GM12878 (cell line): ENCODE measurements around the gene CSTPP1. TPM values are rescaled to one million over a fixed set of nuclear protein-coding genes. Genes with fewer than 3 reads are reported as not detected.

ENCODE experiments used
- ZBTB40 ChIP-seq: fragments of 450-650 bp; IDR thresholded peaks from 2 replicates; pipeline ENCODE4 v1.6.1; 2016; ENCODE audit warnings: mild to moderate bottlenecking, moderate library complexity, borderline replicate concordance
- microRNA-seq: library from miRNA; unstranded; fragments of <30 nt; microRNA quantifications from one replicate; pipeline ENCODE4, GENCODE V29; 2018
- polyA plus RNA-seq, 11 experiments: library from polyadenylated mRNA; depleted of rRNA in 4 of 11; unstranded in 6 of 11; stranded (reverse) in 5 of 11; fragments of >200 nt; fragmentation: Nextera tagmentation in 4 of 11; fragmentation: Illumina TruSeq in 1 of 11; extraction: Ambion mirVana in 4 of 11; extraction: Trizol in 1 of 11; gene quantifications; 1 replicate in 1 of 11; 2 replicates in 10 of 11; pipeline versions ENCODE4 v1.2.1 to v1.2.3, GENCODE V29; 2011 to 2016; ENCODE audit warnings: inconsistent platforms in 2 of 11, missing spikeins in 2 of 11, low read depth in 1 of 11
- small RNA-seq: library from RNA; depleted of rRNA; stranded (forward); fragments of <200 nt; gene quantifications from one replicate; pipeline ENCODE3, GENCODE V24; 2014
- total RNA-seq, 4 experiments: library from RNA; depleted of rRNA in 3 of 4; stranded (reverse); fragments of >200 nt in 3 of 4; fragmentation: Illumina TruSeq in 1 of 4; extraction: Trizol in 1 of 4; gene quantifications; 2 replicates each; pipeline versions ENCODE4 v1.2.1 to v1.2.3, GENCODE V29; 2013 to 2021

CSTPP1 gene
- total and polyA plus RNA-seq, 10 of the 15 experiments (the other 5 are each of a cell fraction or from before 2014, with no cell fraction given) = 7.1 to 23.4 (median 17.5) TPM

- TF ChIP-seq ZBTB40 = no peak
Observed at GRCh38 chr11:47208628-47209027, 272.1 kb downstream of the CSTPP1 start (continued).

Small RNAs within 50 kb of the gene (microRNA-seq; reads per million reads assigned to microRNA genes)
- gene MIR6745 = not detected

Small RNAs within 50 kb of the gene (small RNA-seq; reads per million reads assigned to genes)
- not detected for gene MIR6745

Other genes starting within 250 kb of the CSTPP1 start
- 15.2 and 18.2 TPM in 2 replicates for gene ARHGAP1, start 236.1 kb upstream of the CSTPP1 start, total RNA-seq (2014; rRNA removed)
- gene ARHGAP1, start 236.1 kb upstream of the CSTPP1 start, total RNA-seq (2014; rRNA removed; fragmentation: Illumina TruSeq; extraction: Trizol) = 11.4 and 13.8 TPM in 2 replicates
- gene ARHGAP1, start 236.1 kb upstream of the CSTPP1 start, total RNA-seq (2021) = 43.4 and 45.5 TPM in 2 replicates
- 5.8 and 17.6 TPM in 2 replicates for gene ARHGAP1, start 236.1 kb upstream of the CSTPP1 start, polyA plus RNA-seq (2011; rRNA removed)
- 17.1 and 32.2 TPM in 2 replicates for gene ARHGAP1, start 236.1 kb upstream of the CSTPP1 start, polyA plus RNA-seq (2014; fragmentation: Illumina TruSeq; extraction: Trizol)
- gene ARHGAP1, start 236.1 kb upstream of the CSTPP1 start, polyA plus RNA-seq (2014; fragmentation: Nextera tagmentation; extraction: Ambion mirVana) = 1 to 10 TPM; 4.3 to 9.4 TPM
- gene ARHGAP1, start 236.1 kb upstream of the CSTPP1 start, polyA plus RNA-seq (2014; rRNA removed) = 28.1 and 32.7 TPM in 2 replicates
- gene ARHGAP1, start 236.1 kb upstream of the CSTPP1 start, polyA plus RNA-seq (2016; fragmentation: Nextera tagmentation; extraction: Ambion mirVana) = 10 to 100 TPM; 32.6 to 36.6 TPM
- gene ZNF408, start 235.7 kb upstream of the CSTPP1 start, total RNA-seq (2014; rRNA removed) = 7.9 and 8.4 TPM in 2 replicates
- gene ZNF408, start 235.7 kb upstream of the CSTPP1 start, total RNA-seq (2014; rRNA removed; fragmentation: Illumina TruSeq; extraction: Trizol) = 5.9 and 6.3 TPM in 2 replicates
- 11.3 and 12.1 TPM in 2 replicates for gene ZNF408, start 235.7 kb upstream of the CSTPP1 start, total RNA-seq (2021)
- gene ZNF408, start 235.7 kb upstream of the CSTPP1 start, polyA plus RNA-seq (2011; rRNA removed) = 3.1 and 5.9 TPM in 2 replicates
- 1.4 and 4.3 TPM in 2 replicates for gene ZNF408, start 235.7 kb upstream of the CSTPP1 start, polyA plus RNA-seq (2014; fragmentation: Illumina TruSeq; extraction: Trizol)
- under 1 TPM; 0.19 to 0.35 TPM for gene ZNF408, start 235.7 kb upstream of the CSTPP1 start, polyA plus RNA-seq (2014; fragmentation: Nextera tagmentation; extraction: Ambion mirVana)
- gene ZNF408, start 235.7 kb upstream of the CSTPP1 start, polyA plus RNA-seq (2014; rRNA removed) = 8.0 and 8.8 TPM in 2 replicates
- 10 to 100 TPM in 1 of 2 experiments, 1 to 10 TPM in 1; 9.2 to 10.3 TPM for gene ZNF408, start 235.7 kb upstream of the CSTPP1 start, polyA plus RNA-seq (2016; fragmentation: Nextera tagmentation; extraction: Ambion mirVana)
- 0.23 TPM in 1 of 2 replicates, not detected in the other for gene F2, start 217.5 kb upstream of the CSTPP1 start, total RNA-seq (2014; rRNA removed)
- not detected in 2 replicates for gene F2, start 217.5 kb upstream of the CSTPP1 start, total RNA-seq (2014; rRNA removed; fragmentation: Illumina TruSeq; extraction: Trizol)
- 0.32 and 0.72 TPM in 2 replicates for gene F2, start 217.5 kb upstream of the CSTPP1 start, total RNA-seq (2021)
- gene F2, start 217.5 kb upstream of the CSTPP1 start, polyA plus RNA-seq (2011; rRNA removed) = not detected in 2 replicates
- gene F2, start 217.5 kb upstream of the CSTPP1 start, polyA plus RNA-seq (2014; fragmentation: Illumina TruSeq; extraction: Trizol) = not detected in 2 replicates
- not detected for gene F2, start 217.5 kb upstream of the CSTPP1 start, polyA plus RNA-seq (2014; fragmentation: Nextera tagmentation; extraction: Ambion mirVana)
- gene F2, start 217.5 kb upstream of the CSTPP1 start, polyA plus RNA-seq (2014; rRNA removed) = not detected in 2 replicates
- gene F2, start 217.5 kb upstream of the CSTPP1 start, polyA plus RNA-seq (2016; fragmentation: Nextera tagmentation; extraction: Ambion mirVana) = not detected
- gene CKAP5, start 90.5 kb upstream of the CSTPP1 start, total RNA-seq (2014; rRNA removed) = 76.1 and 83.4 TPM in 2 replicates
- gene CKAP5, start 90.5 kb upstream of the CSTPP1 start, total RNA-seq (2014; rRNA removed; fragmentation: Illumina TruSeq; extraction: Trizol) = 98.8 and 103 TPM in 2 replicates
- gene CKAP5, start 90.5 kb upstream of the CSTPP1 start, total RNA-seq (2021) = 106 and 121 TPM in 2 replicates
- gene CKAP5, start 90.5 kb upstream of the CSTPP1 start, polyA plus RNA-seq (2011; rRNA removed) = 127 and 161 TPM in 2 replicates
- gene CKAP5, start 90.5 kb upstream of the CSTPP1 start, polyA plus RNA-seq (2014; fragmentation: Illumina TruSeq; extraction: Trizol) = 92.1 and 116 TPM in 2 replicates
- gene CKAP5, start 90.5 kb upstream of the CSTPP1 start, polyA plus RNA-seq (2014; fragmentation: Nextera tagmentation; extraction: Ambion mirVana) = 10 to 100 TPM; 20.1 to 37.5 TPM
- 64.1 and 66.8 TPM in 2 replicates for gene CKAP5, start 90.5 kb upstream of the CSTPP1 start, polyA plus RNA-seq (2014; rRNA removed)
- gene CKAP5, start 90.5 kb upstream of the CSTPP1 start, polyA plus RNA-seq (2016; fragmentation: Nextera tagmentation; extraction: Ambion mirVana) = 10 to 100 TPM; 62.2 to 76.3 TPM
- under 0.01 TPM in 1 of 2 replicates, not detected in the other for gene LRP4, start 18.2 kb upstream of the CSTPP1 start, total RNA-seq (2014; rRNA removed)
- gene LRP4, start 18.2 kb upstream of the CSTPP1 start, total RNA-seq (2014; rRNA removed; fragmentation: Illumina TruSeq; extraction: Trizol) = 0.04 and 0.05 TPM in 2 replicates
- gene LRP4, start 18.2 kb upstream of the CSTPP1 start, total RNA-seq (2021) = 0.21 TPM in 1 of 2 replicates, not detected in the other
- gene LRP4, start 18.2 kb upstream of the CSTPP1 start, polyA plus RNA-seq (2011; rRNA removed) = not detected in 2 replicates
- gene LRP4, start 18.2 kb upstream of the CSTPP1 start, polyA plus RNA-seq (2014; fragmentation: Illumina TruSeq; extraction: Trizol) = 0.06 TPM in 1 of 2 replicates, not detected in the other
- not detected for gene LRP4, start 18.2 kb upstream of the CSTPP1 start, polyA plus RNA-seq (2014; fragmentation: Nextera tagmentation; extraction: Ambion mirVana)
- 0.01 and 0.03 TPM in 2 replicates for gene LRP4, start 18.2 kb upstream of the CSTPP1 start, polyA plus RNA-seq (2014; rRNA removed)
- not detected for gene LRP4, start 18.2 kb upstream of the CSTPP1 start, polyA plus RNA-seq (2016; fragmentation: Nextera tagmentation; extraction: Ambion mirVana)
- gene ARFGAP2, start 240.1 kb downstream of the CSTPP1 start, total RNA-seq (2014; rRNA removed) = 77.6 and 82.8 TPM in 2 replicates
- 59.7 and 64.4 TPM in 2 replicates for gene ARFGAP2, start 240.1 kb downstream of the CSTPP1 start, total RNA-seq (2014; rRNA removed; fragmentation: Illumina TruSeq; extraction: Trizol)
- 75.7 and 79.0 TPM in 2 replicates for gene ARFGAP2, start 240.1 kb downstream of the CSTPP1 start, total RNA-seq (2021)
- gene ARFGAP2, start 240.1 kb downstream of the CSTPP1 start, polyA plus RNA-seq (2011; rRNA removed) = 45.9 and 59.3 TPM in 2 replicates
- gene ARFGAP2, start 240.1 kb downstream of the CSTPP1 start, polyA plus RNA-seq (2014; fragmentation: Illumina TruSeq; extraction: Trizol) = 64.5 and 100 TPM in 2 replicates
- gene ARFGAP2, start 240.1 kb downstream of the CSTPP1 start, polyA plus RNA-seq (2014; fragmentation: Nextera tagmentation; extraction: Ambion mirVana) = 10 to 100 TPM; 20.9 to 25.0 TPM
- 72.8 and 75.4 TPM in 2 replicates for gene ARFGAP2, start 240.1 kb downstream of the CSTPP1 start, polyA plus RNA-seq (2014; rRNA removed)
- gene ARFGAP2, start 240.1 kb downstream of the CSTPP1 start, polyA plus RNA-seq (2016; fragmentation: Nextera tagmentation; extraction: Ambion mirVana) = 10 to 100 TPM; 79.2 to 91.4 TPM
- 0.23 and 0.60 TPM in 2 replicates for gene PACSIN3, start 249.7 kb downstream of the CSTPP1 start, total RNA-seq (2014; rRNA removed)
- gene PACSIN3, start 249.7 kb downstream of the CSTPP1 start, total RNA-seq (2014; rRNA removed; fragmentation: Illumina TruSeq; extraction: Trizol) = 0.22 and 0.55 TPM in 2 replicates
- gene PACSIN3, start 249.7 kb downstream of the CSTPP1 start, total RNA-seq (2021) = 0.43 and 0.82 TPM in 2 replicates
- gene PACSIN3, start 249.7 kb downstream of the CSTPP1 start, polyA plus RNA-seq (2011; rRNA removed) = 0.12 and 0.16 TPM in 2 replicates
- 0.18 TPM in 1 of 2 replicates, not detected in the other for gene PACSIN3, start 249.7 kb downstream of the CSTPP1 start, polyA plus RNA-seq (2014; fragmentation: Illumina TruSeq; extraction: Trizol)
- under 1 TPM in 1 of 2 experiments, not detected in 1; 0.05 TPM for gene PACSIN3, start 249.7 kb downstream of the CSTPP1 start, polyA plus RNA-seq (2014; fragmentation: Nextera tagmentation; extraction: Ambion mirVana)
- gene PACSIN3, start 249.7 kb downstream of the CSTPP1 start, polyA plus RNA-seq (2014; rRNA removed) = 0.38 and 0.60 TPM in 2 replicates
- under 1 TPM; 0.09 to 0.55 TPM for gene PACSIN3, start 249.7 kb downstream of the CSTPP1 start, polyA plus RNA-seq (2016; fragmentation: Nextera tagmentation; extraction: Ambion mirVana)